Mammary epithelial cell (primary cell): ENCODE results near the gene HYDIN.
"Not testable (repeated sequence)": the region's sequence is repeated elsewhere in the genome, so short reads cannot be mapped to it uniquely, and the experiment has no call there.

Experiments used
- CTCF ChIP-seq, 2 donors: IDR thresholded peaks in 1 of 2; conservative IDR thresholded peaks in 1 of 2; 2 replicates each; pipeline ENCODE4 v1.5.1; 2011 to 2012; ENCODE audit warnings: inconsistent platforms in 2 of 2, low read length in 2 of 2, mild to moderate bottlenecking in 2 of 2, control low read depth in 1 of 2, low read depth in 1 of 2; ENCODE audit not compliant: insufficient read depth in 1 of 2; ENCODE audit errors: extremely low read depth in 1 of 2
- EZH2 ChIP-seq: IDR thresholded peaks from 2 replicates; pipeline ENCODE4 v1.6.1; 2012; ENCODE audit warnings: low read length, inconsistent platforms, borderline replicate concordance

GRCh38 chr16:70968332-70968731 lies 262.2 kb downstream of the HYDIN start:
- TF ChIP-seq CTCF (conservative IDR thresholded peaks at IDR 0.05 in 1 of 2, IDR thresholded peaks at IDR 0.05 in 1 of 2; ENCODE audit: extremely low read depth in 1 of 2, insufficient read depth in 1 of 2, low read depth in 1 of 2, low read length in 2 of 2); EZH2: not testable (repeated sequence)
